Gastroesophageal sphincter (tissue), 3 donors: ENCODE results near the gene TP53AIP1.
"Not testable (repeated sequence)": the region's sequence is repeated elsewhere in the genome, so short reads cannot be mapped to it uniquely, and the experiment has no call there.

Experiments used
- EP300 ChIP-seq: sonication (generic); formaldehyde crosslinking; IDR thresholded peaks from one replicate; pipeline ENCODE4 v1.6.1; 2017; ENCODE audit warnings: antibody characterized with exemption, mild to moderate bottlenecking
- POLR2A ChIP-seq, 2 donors: fragments of 450-650 bp; IDR thresholded peaks; one replicate each; pipeline ENCODE4 v1.6.1; 2017; ENCODE audit warnings: antibody characterized with exemption in 2 of 2, mild to moderate bottlenecking in 2 of 2, moderate library complexity in 1 of 2
- POLR2AphosphoS5 ChIP-seq: sonication (generic); formaldehyde crosslinking; IDR thresholded peaks from one replicate; pipeline ENCODE4 v1.6.1; 2017; ENCODE audit warnings: antibody characterized with exemption
- TF ChIP-seq, protein P1 (sequence below), 4 experiments: fragments of 200-600 bp in 2 of 4; fragments of 450-650 bp in 2 of 4; sonication (generic) in 1 of 4; IDR thresholded peaks; one replicate each; pipeline ENCODE4 v1.5.1; 2017 to 2019; ENCODE audit warnings: antibody characterized with exemption in 4 of 4, mild to moderate bottlenecking in 2 of 4, moderate library complexity in 2 of 4

DNA sequence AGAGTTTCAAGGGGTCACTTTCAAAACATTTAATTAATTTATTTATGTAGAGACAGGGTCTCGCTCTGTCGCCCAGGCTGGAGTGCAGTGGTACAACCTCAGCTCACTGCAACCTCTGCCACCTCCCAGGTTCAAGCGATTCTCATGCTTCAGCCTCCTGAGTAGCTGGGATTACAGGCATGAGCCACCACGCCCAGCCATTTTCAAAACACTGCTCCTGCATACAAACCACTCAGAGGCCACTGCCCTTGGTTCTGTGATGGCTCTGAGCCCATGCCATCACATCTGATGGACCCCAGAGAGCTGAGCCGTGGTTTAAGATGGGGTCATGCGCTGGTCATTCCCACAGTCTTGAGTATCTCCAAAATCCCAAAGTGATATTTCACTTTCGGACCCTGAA lies 23.0 kb downstream of the TP53AIP1 start:
- TF ChIP-seq, protein P1, sequence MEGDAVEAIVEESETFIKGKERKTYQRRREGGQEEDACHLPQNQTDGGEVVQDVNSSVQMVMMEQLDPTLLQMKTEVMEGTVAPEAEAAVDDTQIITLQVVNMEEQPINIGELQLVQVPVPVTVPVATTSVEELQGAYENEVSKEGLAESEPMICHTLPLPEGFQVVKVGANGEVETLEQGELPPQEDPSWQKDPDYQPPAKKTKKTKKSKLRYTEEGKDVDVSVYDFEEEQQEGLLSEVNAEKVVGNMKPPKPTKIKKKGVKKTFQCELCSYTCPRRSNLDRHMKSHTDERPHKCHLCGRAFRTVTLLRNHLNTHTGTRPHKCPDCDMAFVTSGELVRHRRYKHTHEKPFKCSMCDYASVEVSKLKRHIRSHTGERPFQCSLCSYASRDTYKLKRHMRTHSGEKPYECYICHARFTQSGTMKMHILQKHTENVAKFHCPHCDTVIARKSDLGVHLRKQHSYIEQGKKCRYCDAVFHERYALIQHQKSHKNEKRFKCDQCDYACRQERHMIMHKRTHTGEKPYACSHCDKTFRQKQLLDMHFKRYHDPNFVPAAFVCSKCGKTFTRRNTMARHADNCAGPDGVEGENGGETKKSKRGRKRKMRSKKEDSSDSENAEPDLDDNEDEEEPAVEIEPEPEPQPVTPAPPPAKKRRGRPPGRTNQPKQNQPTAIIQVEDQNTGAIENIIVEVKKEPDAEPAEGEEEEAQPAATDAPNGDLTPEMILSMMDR (IDR thresholded peaks at IDR 0.05) = not testable (repeated sequence)
- TF ChIP-seq POLR2A (IDR thresholded peaks at IDR 0.05); EP300; POLR2AphosphoS5: not testable (repeated sequence)
